Measurements from ENCODE around the gene PSME3IP1. TPM values are rescaled to one million over a fixed set of nuclear protein-coding genes. Genes with fewer than 3 reads are reported as not detected.

PSME3IP1 gene
- total RNA-seq, 1 experiment from 2014 or later: 104 TPM

- DNase-seq (ENCODE audit: low spot score) (no peak), ATAC-seq (no peak)
- ChIA-PET CTCF (interaction anchor here (1.7 kb wide), 1 partner anchor 34 kb away, joined by 14 read pairs; the partner anchor contains the start of gene CPNE2), POLR2A (no interaction called here)
- H3K9me3 Mint-ChIP-seq: 0 out of 2 replicates have a peak, but pooled peaks cover 3% of the 10 kb centered on the region
- no peak overlapping the region for H3K27ac Mint-ChIP-seq
- no peak overlapping the region for H3K4me3 Mint-ChIP-seq
- no peaks in the 10 kb centered on the region for H3K36me3 Mint-ChIP-seq
- peaks cover 6% of the 10 kb centered on the region; the same call in 1 of the 2 replicates for H3K4me1 Mint-ChIP-seq
- H3K27me3 Mint-ChIP-seq (ENCODE audit: low read depth): no peaks in the 10 kb centered on the region
- TF ChIP-seq ZBTB43 (CRISPR knock-in tag; IDR thresholded peaks at IDR 0.05): no peak
- no peak for TF ChIP-seq PREB (CRISPR knock-in tag; IDR thresholded peaks at IDR 0.05; ENCODE audit: borderline replicate concordance)
- no peak for TF ChIP-seq NFATC4 (CRISPR knock-in tag; IDR thresholded peaks at IDR 0.05)
- TF ChIP-seq NR3C1 (CRISPR knock-in tag; conservative IDR thresholded peaks at IDR 0.05; ENCODE audit: low read depth): no peak
- TF ChIP-seq ZNF532 (CRISPR knock-in tag; IDR thresholded peaks at IDR 0.05; ENCODE audit: borderline replicate concordance): no peak
- no peak for TF ChIP-seq ZSCAN18 (CRISPR knock-in tag; IDR thresholded peaks at IDR 0.05)
- no peak for TF ChIP-seq RORB (CRISPR knock-in tag; IDR thresholded peaks at IDR 0.05)
- no peak for TF ChIP-seq ATF6 (CRISPR knock-in tag; IDR thresholded peaks at IDR 0.05)
- TF ChIP-seq ERG (CRISPR knock-in tag; IDR thresholded peaks at IDR 0.05): no peak
- TF ChIP-seq MYBL2 (CRISPR knock-in tag; IDR thresholded peaks at IDR 0.05): no peak
These were observed 59.4 kb downstream of the PSME3IP1 start for GRCh38 chr16:57126411-57126810.

- ChIA-PET POLR2A (no interaction called here), CTCF (interaction anchor here (1.7 kb wide), 1 partner anchor 33 kb away, joined by 14 read pairs; the partner anchor contains the start of gene CPNE2)
- H3K27ac Mint-ChIP-seq: no peak overlapping the region
- DNase-seq (ENCODE audit: low spot score) (no peak), ATAC-seq (no peak)
- H3K36me3 Mint-ChIP-seq: no peaks in the 10 kb centered on the region
- no peak overlapping the region for H3K4me3 Mint-ChIP-seq
- H3K27me3 Mint-ChIP-seq (ENCODE audit: low read depth): no peaks in the 10 kb centered on the region
- peaks cover 6% of the 10 kb centered on the region; the same call in 1 of the 2 replicates for H3K4me1 Mint-ChIP-seq
- 0 out of 2 replicates have a peak, but pooled peaks cover 3% of the 10 kb centered on the region for H3K9me3 Mint-ChIP-seq
- TF ChIP-seq KAT7 (CRISPR knock-in tag; IDR thresholded peaks at IDR 0.05; ENCODE audit: borderline replicate concordance) (no peak), ATF2 (CRISPR knock-in tag; IDR thresholded peaks at IDR 0.05; ENCODE audit: borderline replicate concordance, low read depth) (no peak), ZNF232 (CRISPR knock-in tag; IDR thresholded peaks at IDR 0.05) (no peak), NFE2L1 (CRISPR knock-in tag; IDR thresholded peaks at IDR 0.05) (no peak), ZSCAN18 (CRISPR knock-in tag; IDR thresholded peaks at IDR 0.05) (no peak), ZNF396 (CRISPR knock-in tag; IDR thresholded peaks at IDR 0.05; ENCODE audit: borderline replicate concordance) (no peak), PREB (CRISPR knock-in tag; IDR thresholded peaks at IDR 0.05; ENCODE audit: borderline replicate concordance) (no peak)
These were observed 59.9 kb downstream of the PSME3IP1 start for GRCh38 chr16:57125969-57126368.
